ENCODE results near the gene GMEB2.

DNA sequence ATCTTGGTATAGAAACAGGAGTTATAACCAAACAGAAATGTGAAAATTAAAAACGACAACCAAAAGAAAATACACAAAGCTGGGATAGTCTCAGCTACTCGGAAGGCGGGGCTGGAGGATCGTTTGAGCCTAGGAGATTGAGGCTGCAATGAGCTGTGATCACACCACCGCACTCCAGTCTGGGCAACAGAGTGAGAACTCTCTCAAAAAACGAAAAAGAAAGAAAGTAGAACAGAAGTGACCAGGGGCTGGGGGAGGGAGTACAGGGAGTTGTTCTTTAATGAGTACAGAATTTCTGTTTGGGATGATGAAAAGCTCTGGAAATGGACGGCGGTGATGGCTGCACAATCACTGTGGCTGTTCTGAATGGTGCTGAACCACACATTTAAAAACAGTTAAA, 5.9 kb downstream of the GMEB2 start:
- TF ChIP-seq SUZ12 (IDR thresholded peaks at IDR 0.05) = no peak
- no peak for TF ChIP-seq SP1 (IDR thresholded peaks at IDR 0.05)
- TF ChIP-seq, protein P1, sequence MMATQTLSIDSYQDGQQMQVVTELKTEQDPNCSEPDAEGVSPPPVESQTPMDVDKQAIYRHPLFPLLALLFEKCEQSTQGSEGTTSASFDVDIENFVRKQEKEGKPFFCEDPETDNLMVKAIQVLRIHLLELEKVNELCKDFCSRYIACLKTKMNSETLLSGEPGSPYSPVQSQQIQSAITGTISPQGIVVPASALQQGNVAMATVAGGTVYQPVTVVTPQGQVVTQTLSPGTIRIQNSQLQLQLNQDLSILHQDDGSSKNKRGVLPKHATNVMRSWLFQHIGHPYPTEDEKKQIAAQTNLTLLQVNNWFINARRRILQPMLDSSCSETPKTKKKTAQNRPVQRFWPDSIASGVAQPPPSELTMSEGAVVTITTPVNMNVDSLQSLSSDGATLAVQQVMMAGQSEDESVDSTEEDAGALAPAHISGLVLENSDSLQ (IDR thresholded peaks at IDR 0.05) = no peak
- no peak for TF ChIP-seq ELF4 (IDR thresholded peaks at IDR 0.05)
- TF ChIP-seq HDGF (IDR thresholded peaks at IDR 0.05; ENCODE audit: borderline replicate concordance) = no peak
- no peak for TF ChIP-seq LEF1 (IDR thresholded peaks at IDR 0.05; ENCODE audit: borderline replicate concordance)
- no peak for TF ChIP-seq BHLHE40 (IDR thresholded peaks at IDR 0.05; ENCODE audit: borderline replicate concordance)
- no peak for TF ChIP-seq FOXM1 (IDR thresholded peaks at IDR 0.05; ENCODE audit: borderline replicate concordance)
- no peak for TF ChIP-seq L3MBTL2 (conservative IDR thresholded peaks at IDR 0.05)
- no peak for TF ChIP-seq ZNF384 (IDR thresholded peaks at IDR 0.05)
